Muscle of leg (tissue), 11 donors: ENCODE data around the gene POLA1. TPM values are rescaled to one million over a fixed set of nuclear protein-coding genes. Genes with fewer than 3 reads are reported as not detected.

Source experiments
- DNase-seq: peaks from one replicate; pipeline ENCODE4 v3.0.0; 2013
- H3K27ac ChIP-seq: one replicate; pipeline ENCODE4 v1.5.1; 2013; ENCODE audit warnings: mild to moderate bottlenecking, low read length, control low read depth
- H3K27me3 ChIP-seq: one replicate; pipeline ENCODE4 v1.6.1; 2013; ENCODE audit warnings: low read length; ENCODE audit not compliant: control insufficient read depth, insufficient read depth
- H3K36me3 ChIP-seq: one replicate; pipeline ENCODE4 v1.6.1; 2013; ENCODE audit warnings: low read length; ENCODE audit not compliant: control insufficient read depth, insufficient read depth
- H3K4me1 ChIP-seq: one replicate; pipeline ENCODE4 v1.6.1; 2013; ENCODE audit warnings: low read length; ENCODE audit not compliant: control insufficient read depth, insufficient read depth
- H3K4me3 ChIP-seq: one replicate; pipeline ENCODE4 v1.5.1; 2013; ENCODE audit warnings: low read length, control low read depth
- H3K9me3 ChIP-seq: replicated peaks from 2 replicates; pipeline ENCODE4 v1.6.1; 2013; ENCODE audit warnings: low read depth, low read length; ENCODE audit not compliant: control insufficient read depth
- WGBS: methylation state at CpG from one replicate; pipeline ENCODE4 v1.1.5; 2013; ENCODE audit warnings: missing lambda C conversion rate; ENCODE audit not compliant: insufficient coverage; 5-methylcytosine and 5-hydroxymethylcytosine counted together
- polyA plus RNA-seq, 8 donors: library from polyadenylated mRNA; unstranded; fragments of 120-200 nt; gene quantifications; one replicate each; pipeline versions ENCODE4 v1.2.1 to v1.2.3, GENCODE V29; 2013; ENCODE audit warnings: inconsistent platforms in 1 of 8, low replicate concordance in 1 of 8; ENCODE audit not compliant: insufficient read length in 8 of 8, insufficient read depth in 1 of 8
- total RNA-seq: library from RNA; stranded (reverse); fragments of 120-200 nt; gene quantifications from one replicate; pipeline ENCODE4 v1.2.4, GENCODE V29; 2013

Gene POLA1
- total and polyA plus RNA-seq, 9 donors = 10.9 to 19.9 (median 16.3) TPM

- no peaks in the 10 kb centered on the region for H3K4me1 ChIP-seq
- H3K36me3 ChIP-seq = no peaks in the 10 kb centered on the region
- DNase-seq = no peak
- H3K9me3 ChIP-seq = no peaks in the 10 kb centered on the region
- WGBS = no CpG with 5 or more reads among the region's 5 CpGs
- H3K27ac ChIP-seq = no peak overlapping the region
- peaks cover 7% of the 10 kb centered on the region for H3K27me3 ChIP-seq
- H3K4me3 ChIP-seq = no peak overlapping the region
Observed at GRCh38 chrX:24982306-24982965, 288.7 kb downstream of the POLA1 start.

- DNase-seq = no peak
- H3K9me3 ChIP-seq = no peaks in the 10 kb centered on the region
- no CpG with 5 or more reads among the region's 3 CpGs for WGBS
Observed at GRCh38 chrX:24983931-24984330, 290.2 kb downstream of the POLA1 start.

GRCh38 chrX:24985120-24985519 lies 291.4 kb downstream of the POLA1 start:
- Histone ChIP-seq H3K27me3 (peaks cover 5% of the 10 kb centered on the region), H3K4me3 (no peak overlapping the region), H3K27ac (no peak overlapping the region), H3K4me1 (peaks cover 2% of the 10 kb centered on the region), H3K36me3 (no peaks in the 10 kb centered on the region), H3K9me3 (no peaks in the 10 kb centered on the region)
- no peak for DNase-seq
- 75% methylated on average over 1 of the region's 1 CpG for WGBS

More at GRCh38 chrX:24983931-24984330, 290.2 kb downstream of the POLA1 start:
- H3K27me3 ChIP-seq = peaks cover 4% of the 10 kb centered on the region
- peaks cover 2% of the 10 kb centered on the region for H3K4me1 ChIP-seq
- no peaks in the 10 kb centered on the region for H3K36me3 ChIP-seq
- H3K4me3 ChIP-seq = no peak overlapping the region
- H3K27ac ChIP-seq = no peak overlapping the region

- no peak for DNase-seq
- peaks cover 5% of the 10 kb centered on the region for H3K27me3 ChIP-seq
- H3K36me3 ChIP-seq = no peaks in the 10 kb centered on the region
- peaks cover 2% of the 10 kb centered on the region for H3K4me1 ChIP-seq
- no CpG with 5 or more reads among the region's 4 CpGs for WGBS
- H3K4me3 ChIP-seq = no peak overlapping the region
- no peaks in the 10 kb centered on the region for H3K9me3 ChIP-seq
- no peak overlapping the region for H3K27ac ChIP-seq
Observed at GRCh38 chrX:24987731-24988130, 294.0 kb downstream of the POLA1 start.

- H3K9me3 ChIP-seq = no peaks in the 10 kb centered on the region
- no peak overlapping the region for H3K27ac ChIP-seq
- H3K27me3 ChIP-seq = peaks cover 8% of the 10 kb centered on the region
- DNase-seq = peak; percentile 3
- WGBS = 60% methylated on average over 3 of the region's 4 CpGs
- no peaks in the 10 kb centered on the region for H3K36me3 ChIP-seq
- no peak overlapping the region for H3K4me3 ChIP-seq
- H3K4me1 ChIP-seq = peaks cover 2% of the 10 kb centered on the region
Observed at GRCh38 chrX:24988314-24988713, 294.6 kb downstream of the POLA1 start.

GRCh38 chrX:24990535-24990934 lies 296.8 kb downstream of the POLA1 start:
- H3K36me3 ChIP-seq = no peaks in the 10 kb centered on the region
- peaks cover 2% of the 10 kb centered on the region for H3K4me1 ChIP-seq
- 51% methylated on average over 4 of the region's 8 CpGs for WGBS

GRCh38 chrX:24993879-24994278 lies 300.2 kb downstream of the POLA1 start:
- Histone ChIP-seq H3K4me3 (no peak overlapping the region), H3K27me3 (peaks cover 42% of the 10 kb centered on the region), H3K9me3 (no peaks in the 10 kb centered on the region), H3K4me1 (no peaks in the 10 kb centered on the region), H3K27ac (no peak overlapping the region), H3K36me3 (peaks cover 2% of the 10 kb centered on the region)
- 65% methylated on average over 8 of the region's 8 CpGs for WGBS
- no peak for DNase-seq

More at GRCh38 chrX:24990535-24990934, 296.8 kb downstream of the POLA1 start:
- Histone ChIP-seq H3K27ac (no peak overlapping the region), H3K4me3 (no peak overlapping the region), H3K27me3 (peaks cover 27% of the 10 kb centered on the region), H3K9me3 (no peaks in the 10 kb centered on the region)
- no peak for DNase-seq

GRCh38 chrX:24996096-24996709 lies 302.5 kb downstream of the POLA1 start:
- H3K27me3 ChIP-seq = peaks cover 49% of the 10 kb centered on the region
- H3K27ac ChIP-seq = no peak overlapping the region
- no peak for DNase-seq
- no peaks in the 10 kb centered on the region for H3K4me1 ChIP-seq
- no CpG with 5 or more reads among the region's 5 CpGs for WGBS
- H3K36me3 ChIP-seq = peaks cover 2% of the 10 kb centered on the region
- H3K4me3 ChIP-seq = no peak overlapping the region
- no peaks in the 10 kb centered on the region for H3K9me3 ChIP-seq

- H3K9me3 ChIP-seq = no peaks in the 10 kb centered on the region
- H3K4me3 ChIP-seq = no peak overlapping the region
- H3K27me3 ChIP-seq = peaks cover 62% of the 10 kb centered on the region
- peaks cover 2% of the 10 kb centered on the region for H3K36me3 ChIP-seq
- no CpG with 5 or more reads among the region's 8 CpGs for WGBS
- no peak overlapping the region for H3K27ac ChIP-seq
- peaks cover 6% of the 10 kb centered on the region for H3K4me1 ChIP-seq
- no peak for DNase-seq
Observed at GRCh38 chrX:24999511-24999910, 305.8 kb downstream of the POLA1 start.

GRCh38 chrX:25001808-25002660 lies 308.3 kb downstream of the POLA1 start:
- Histone ChIP-seq H3K4me1 (peaks cover 12% of the 10 kb centered on the region), H3K36me3 (no peaks in the 10 kb centered on the region), H3K27ac (no peak overlapping the region), H3K9me3 (no peaks in the 10 kb centered on the region), H3K4me3 (no peak overlapping the region), H3K27me3 (peaks cover 73% of the 10 kb centered on the region)
- WGBS = 20% methylated on average over 41 of the region's 65 CpGs
- DNase-seq = no peak
